ENCODE results near the gene ZNHIT6. TPM values are rescaled to one million over a fixed set of nuclear protein-coding genes. Genes with fewer than 3 reads are reported as not detected.

Gene ZNHIT6
- total RNA-seq, 1 experiment from 2014 or later = 14.3 TPM

DNA sequence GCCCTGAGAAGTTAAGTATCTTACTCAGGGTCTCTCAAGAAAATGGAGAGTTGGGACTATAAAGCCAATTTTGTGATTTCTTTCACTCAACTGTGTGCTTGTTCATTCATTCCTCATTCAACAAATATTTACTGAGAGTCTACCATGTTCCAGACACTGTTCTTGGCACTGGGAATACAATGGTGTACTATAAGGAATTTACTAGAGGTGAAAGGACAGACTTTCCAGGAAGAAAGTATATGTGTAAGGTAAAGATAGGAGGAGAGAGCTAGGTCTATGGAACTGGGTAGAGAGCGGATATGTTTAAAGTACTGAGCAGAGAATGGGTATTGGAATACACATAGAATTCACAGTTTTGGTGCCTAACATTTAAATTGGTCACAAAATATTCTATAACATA lies 42.3 kb downstream of the ZNHIT6 start (continued):
- TF ChIP-seq, protein P1, sequence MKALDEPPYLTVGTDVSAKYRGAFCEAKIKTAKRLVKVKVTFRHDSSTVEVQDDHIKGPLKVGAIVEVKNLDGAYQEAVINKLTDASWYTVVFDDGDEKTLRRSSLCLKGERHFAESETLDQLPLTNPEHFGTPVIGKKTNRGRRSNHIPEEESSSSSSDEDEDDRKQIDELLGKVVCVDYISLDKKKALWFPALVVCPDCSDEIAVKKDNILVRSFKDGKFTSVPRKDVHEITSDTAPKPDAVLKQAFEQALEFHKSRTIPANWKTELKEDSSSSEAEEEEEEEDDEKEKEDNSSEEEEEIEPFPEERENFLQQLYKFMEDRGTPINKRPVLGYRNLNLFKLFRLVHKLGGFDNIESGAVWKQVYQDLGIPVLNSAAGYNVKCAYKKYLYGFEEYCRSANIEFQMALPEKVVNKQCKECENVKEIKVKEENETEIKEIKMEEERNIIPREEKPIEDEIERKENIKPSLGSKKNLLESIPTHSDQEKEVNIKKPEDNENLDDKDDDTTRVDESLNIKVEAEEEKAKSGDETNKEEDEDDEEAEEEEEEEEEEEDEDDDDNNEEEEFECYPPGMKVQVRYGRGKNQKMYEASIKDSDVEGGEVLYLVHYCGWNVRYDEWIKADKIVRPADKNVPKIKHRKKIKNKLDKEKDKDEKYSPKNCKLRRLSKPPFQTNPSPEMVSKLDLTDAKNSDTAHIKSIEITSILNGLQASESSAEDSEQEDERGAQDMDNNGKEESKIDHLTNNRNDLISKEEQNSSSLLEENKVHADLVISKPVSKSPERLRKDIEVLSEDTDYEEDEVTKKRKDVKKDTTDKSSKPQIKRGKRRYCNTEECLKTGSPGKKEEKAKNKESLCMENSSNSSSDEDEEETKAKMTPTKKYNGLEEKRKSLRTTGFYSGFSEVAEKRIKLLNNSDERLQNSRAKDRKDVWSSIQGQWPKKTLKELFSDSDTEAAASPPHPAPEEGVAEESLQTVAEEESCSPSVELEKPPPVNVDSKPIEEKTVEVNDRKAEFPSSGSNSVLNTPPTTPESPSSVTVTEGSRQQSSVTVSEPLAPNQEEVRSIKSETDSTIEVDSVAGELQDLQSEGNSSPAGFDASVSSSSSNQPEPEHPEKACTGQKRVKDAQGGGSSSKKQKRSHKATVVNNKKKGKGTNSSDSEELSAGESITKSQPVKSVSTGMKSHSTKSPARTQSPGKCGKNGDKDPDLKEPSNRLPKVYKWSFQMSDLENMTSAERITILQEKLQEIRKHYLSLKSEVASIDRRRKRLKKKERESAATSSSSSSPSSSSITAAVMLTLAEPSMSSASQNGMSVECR (CRISPR knock-in tag; IDR thresholded peaks at IDR 0.05; ENCODE audit: borderline replicate concordance) = no peak
- no peak for TF ChIP-seq ELF4 (CRISPR knock-in tag; IDR thresholded peaks at IDR 0.05; ENCODE audit: low read depth)
- TF ChIP-seq, protein P2, sequence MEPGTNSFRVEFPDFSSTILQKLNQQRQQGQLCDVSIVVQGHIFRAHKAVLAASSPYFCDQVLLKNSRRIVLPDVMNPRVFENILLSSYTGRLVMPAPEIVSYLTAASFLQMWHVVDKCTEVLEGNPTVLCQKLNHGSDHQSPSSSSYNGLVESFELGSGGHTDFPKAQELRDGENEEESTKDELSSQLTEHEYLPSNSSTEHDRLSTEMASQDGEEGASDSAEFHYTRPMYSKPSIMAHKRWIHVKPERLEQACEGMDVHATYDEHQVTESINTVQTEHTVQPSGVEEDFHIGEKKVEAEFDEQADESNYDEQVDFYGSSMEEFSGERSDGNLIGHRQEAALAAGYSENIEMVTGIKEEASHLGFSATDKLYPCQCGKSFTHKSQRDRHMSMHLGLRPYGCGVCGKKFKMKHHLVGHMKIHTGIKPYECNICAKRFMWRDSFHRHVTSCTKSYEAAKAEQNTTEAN (CRISPR knock-in tag; IDR thresholded peaks at IDR 0.05) = no peak
- TF ChIP-seq, protein P3, sequence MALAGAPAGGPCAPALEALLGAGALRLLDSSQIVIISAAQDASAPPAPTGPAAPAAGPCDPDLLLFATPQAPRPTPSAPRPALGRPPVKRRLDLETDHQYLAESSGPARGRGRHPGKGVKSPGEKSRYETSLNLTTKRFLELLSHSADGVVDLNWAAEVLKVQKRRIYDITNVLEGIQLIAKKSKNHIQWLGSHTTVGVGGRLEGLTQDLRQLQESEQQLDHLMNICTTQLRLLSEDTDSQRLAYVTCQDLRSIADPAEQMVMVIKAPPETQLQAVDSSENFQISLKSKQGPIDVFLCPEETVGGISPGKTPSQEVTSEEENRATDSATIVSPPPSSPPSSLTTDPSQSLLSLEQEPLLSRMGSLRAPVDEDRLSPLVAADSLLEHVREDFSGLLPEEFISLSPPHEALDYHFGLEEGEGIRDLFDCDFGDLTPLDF (CRISPR knock-in tag; IDR thresholded peaks at IDR 0.05) = no peak
- TF ChIP-seq, protein P4, sequence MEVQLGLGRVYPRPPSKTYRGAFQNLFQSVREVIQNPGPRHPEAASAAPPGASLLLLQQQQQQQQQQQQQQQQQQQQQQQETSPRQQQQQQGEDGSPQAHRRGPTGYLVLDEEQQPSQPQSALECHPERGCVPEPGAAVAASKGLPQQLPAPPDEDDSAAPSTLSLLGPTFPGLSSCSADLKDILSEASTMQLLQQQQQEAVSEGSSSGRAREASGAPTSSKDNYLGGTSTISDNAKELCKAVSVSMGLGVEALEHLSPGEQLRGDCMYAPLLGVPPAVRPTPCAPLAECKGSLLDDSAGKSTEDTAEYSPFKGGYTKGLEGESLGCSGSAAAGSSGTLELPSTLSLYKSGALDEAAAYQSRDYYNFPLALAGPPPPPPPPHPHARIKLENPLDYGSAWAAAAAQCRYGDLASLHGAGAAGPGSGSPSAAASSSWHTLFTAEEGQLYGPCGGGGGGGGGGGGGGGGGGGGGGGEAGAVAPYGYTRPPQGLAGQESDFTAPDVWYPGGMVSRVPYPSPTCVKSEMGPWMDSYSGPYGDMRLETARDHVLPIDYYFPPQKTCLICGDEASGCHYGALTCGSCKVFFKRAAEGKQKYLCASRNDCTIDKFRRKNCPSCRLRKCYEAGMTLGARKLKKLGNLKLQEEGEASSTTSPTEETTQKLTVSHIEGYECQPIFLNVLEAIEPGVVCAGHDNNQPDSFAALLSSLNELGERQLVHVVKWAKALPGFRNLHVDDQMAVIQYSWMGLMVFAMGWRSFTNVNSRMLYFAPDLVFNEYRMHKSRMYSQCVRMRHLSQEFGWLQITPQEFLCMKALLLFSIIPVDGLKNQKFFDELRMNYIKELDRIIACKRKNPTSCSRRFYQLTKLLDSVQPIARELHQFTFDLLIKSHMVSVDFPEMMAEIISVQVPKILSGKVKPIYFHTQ (CRISPR knock-in tag; IDR thresholded peaks at IDR 0.05) = no peak
- TF ChIP-seq, protein P5, sequence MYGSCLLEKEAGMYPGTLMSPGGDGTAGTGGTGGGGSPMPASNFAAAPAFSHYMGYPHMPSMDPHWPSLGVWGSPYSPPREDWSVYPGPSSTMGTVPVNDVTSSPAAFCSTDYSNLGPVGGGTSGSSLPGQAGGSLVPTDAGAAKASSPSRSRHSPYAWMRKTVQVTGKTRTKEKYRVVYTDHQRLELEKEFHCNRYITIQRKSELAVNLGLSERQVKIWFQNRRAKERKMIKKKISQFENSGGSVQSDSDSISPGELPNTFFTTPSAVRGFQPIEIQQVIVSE (CRISPR knock-in tag; IDR thresholded peaks at IDR 0.05; ENCODE audit: borderline replicate concordance) = no peak

DNA sequence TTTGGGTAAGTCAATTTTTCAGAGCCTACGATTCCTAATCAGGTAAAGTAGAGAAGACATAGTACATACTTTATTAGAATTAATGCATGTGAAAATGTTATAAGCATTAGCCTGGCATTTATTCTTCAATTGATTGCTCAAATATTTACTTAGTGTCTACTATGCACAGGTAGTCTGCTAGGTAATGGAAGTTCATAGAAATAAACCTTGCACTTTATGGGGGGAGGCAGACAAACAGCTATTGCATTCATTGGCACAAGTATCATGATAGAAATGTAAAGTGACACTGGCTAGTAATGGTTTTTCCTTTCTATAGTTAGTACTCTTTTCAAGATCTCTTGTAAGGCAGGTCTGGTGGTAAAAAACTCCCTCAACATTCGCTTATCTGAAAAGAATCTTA lies 44.9 kb downstream of the ZNHIT6 start:
- Mint-ChIP-seq H3K4me1 (peaks cover 4% of the 10 kb centered on the region), H3K9me3 (no peaks in the 10 kb centered on the region), H3K4me3 (no peak overlapping the region), H3K27me3 (ENCODE audit: low read depth) (no peaks in the 10 kb centered on the region), H3K27ac (no peak overlapping the region), H3K36me3 (no peaks in the 10 kb centered on the region)
- DNase-seq (ENCODE audit: low spot score) = no peak
- CTCF ChIA-PET = no interaction called here
- POLR2A ChIA-PET = no interaction called here
- ATAC-seq = no peak
- TF ChIP-seq, protein P3 (CRISPR knock-in tag; IDR thresholded peaks at IDR 0.05) = no peak
- TF ChIP-seq GABPB1 (CRISPR knock-in tag; IDR thresholded peaks at IDR 0.05) = no peak
- TF ChIP-seq, protein P6, sequence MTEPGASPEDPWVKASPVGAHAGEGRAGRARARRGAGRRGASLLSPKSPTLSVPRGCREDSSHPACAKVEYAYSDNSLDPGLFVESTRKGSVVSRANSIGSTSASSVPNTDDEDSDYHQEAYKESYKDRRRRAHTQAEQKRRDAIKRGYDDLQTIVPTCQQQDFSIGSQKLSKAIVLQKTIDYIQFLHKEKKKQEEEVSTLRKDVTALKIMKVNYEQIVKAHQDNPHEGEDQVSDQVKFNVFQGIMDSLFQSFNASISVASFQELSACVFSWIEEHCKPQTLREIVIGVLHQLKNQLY (CRISPR knock-in tag; IDR thresholded peaks at IDR 0.05) = no peak
- TF ChIP-seq, protein P7, sequence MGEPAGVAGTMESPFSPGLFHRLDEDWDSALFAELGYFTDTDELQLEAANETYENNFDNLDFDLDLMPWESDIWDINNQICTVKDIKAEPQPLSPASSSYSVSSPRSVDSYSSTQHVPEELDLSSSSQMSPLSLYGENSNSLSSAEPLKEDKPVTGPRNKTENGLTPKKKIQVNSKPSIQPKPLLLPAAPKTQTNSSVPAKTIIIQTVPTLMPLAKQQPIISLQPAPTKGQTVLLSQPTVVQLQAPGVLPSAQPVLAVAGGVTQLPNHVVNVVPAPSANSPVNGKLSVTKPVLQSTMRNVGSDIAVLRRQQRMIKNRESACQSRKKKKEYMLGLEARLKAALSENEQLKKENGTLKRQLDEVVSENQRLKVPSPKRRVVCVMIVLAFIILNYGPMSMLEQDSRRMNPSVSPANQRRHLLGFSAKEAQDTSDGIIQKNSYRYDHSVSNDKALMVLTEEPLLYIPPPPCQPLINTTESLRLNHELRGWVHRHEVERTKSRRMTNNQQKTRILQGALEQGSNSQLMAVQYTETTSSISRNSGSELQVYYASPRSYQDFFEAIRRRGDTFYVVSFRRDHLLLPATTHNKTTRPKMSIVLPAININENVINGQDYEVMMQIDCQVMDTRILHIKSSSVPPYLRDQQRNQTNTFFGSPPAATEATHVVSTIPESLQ (CRISPR knock-in tag; IDR thresholded peaks at IDR 0.05) = no peak
- TF ChIP-seq, protein P8, sequence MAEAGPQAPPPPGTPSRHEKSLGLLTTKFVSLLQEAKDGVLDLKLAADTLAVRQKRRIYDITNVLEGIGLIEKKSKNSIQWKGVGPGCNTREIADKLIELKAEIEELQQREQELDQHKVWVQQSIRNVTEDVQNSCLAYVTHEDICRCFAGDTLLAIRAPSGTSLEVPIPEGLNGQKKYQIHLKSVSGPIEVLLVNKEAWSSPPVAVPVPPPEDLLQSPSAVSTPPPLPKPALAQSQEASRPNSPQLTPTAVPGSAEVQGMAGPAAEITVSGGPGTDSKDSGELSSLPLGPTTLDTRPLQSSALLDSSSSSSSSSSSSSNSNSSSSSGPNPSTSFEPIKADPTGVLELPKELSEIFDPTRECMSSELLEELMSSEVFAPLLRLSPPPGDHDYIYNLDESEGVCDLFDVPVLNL (CRISPR knock-in tag; IDR thresholded peaks at IDR 0.05; ENCODE audit: borderline replicate concordance, low read depth) = no peak
- TF ChIP-seq, protein P9, sequence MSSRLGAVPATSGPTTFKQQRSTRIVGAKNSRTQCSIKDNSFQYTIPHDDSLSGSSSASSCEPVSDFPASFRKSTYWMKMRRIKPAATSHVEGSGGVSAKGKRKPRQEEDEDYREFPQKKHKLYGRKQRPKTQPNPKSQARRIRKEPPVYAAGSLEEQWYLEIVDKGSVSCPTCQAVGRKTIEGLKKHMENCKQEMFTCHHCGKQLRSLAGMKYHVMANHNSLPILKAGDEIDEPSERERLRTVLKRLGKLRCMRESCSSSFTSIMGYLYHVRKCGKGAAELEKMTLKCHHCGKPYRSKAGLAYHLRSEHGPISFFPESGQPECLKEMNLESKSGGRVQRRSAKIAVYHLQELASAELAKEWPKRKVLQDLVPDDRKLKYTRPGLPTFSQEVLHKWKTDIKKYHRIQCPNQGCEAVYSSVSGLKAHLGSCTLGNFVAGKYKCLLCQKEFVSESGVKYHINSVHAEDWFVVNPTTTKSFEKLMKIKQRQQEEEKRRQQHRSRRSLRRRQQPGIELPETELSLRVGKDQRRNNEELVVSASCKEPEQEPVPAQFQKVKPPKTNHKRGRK (CRISPR knock-in tag; IDR thresholded peaks at IDR 0.05; ENCODE audit: borderline replicate concordance) = no peak
- TF ChIP-seq MXD4 (CRISPR knock-in tag; IDR thresholded peaks at IDR 0.05; ENCODE audit: borderline replicate concordance) = no peak
- TF ChIP-seq, protein P10, sequence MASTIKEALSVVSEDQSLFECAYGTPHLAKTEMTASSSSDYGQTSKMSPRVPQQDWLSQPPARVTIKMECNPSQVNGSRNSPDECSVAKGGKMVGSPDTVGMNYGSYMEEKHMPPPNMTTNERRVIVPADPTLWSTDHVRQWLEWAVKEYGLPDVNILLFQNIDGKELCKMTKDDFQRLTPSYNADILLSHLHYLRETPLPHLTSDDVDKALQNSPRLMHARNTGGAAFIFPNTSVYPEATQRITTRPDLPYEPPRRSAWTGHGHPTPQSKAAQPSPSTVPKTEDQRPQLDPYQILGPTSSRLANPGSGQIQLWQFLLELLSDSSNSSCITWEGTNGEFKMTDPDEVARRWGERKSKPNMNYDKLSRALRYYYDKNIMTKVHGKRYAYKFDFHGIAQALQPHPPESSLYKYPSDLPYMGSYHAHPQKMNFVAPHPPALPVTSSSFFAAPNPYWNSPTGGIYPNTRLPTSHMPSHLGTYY (CRISPR knock-in tag; IDR thresholded peaks at IDR 0.05) = no peak

Data from WTC11 (cell line).